Memory B cell (primary cell): ENCODE data around the gene ZNF608.

Experiments
- ATAC-seq: fragments of 150-1000 bp; cut with Tn5 transposase; 2 replicates; pipeline ENCODE4 v1.10.0; 2021; ENCODE audit warnings: low read depth, mild to moderate bottlenecking, moderate library complexity
- DNase-seq, 2 donors: peaks; one replicate each; pipeline ENCODE4 v3.0.0; 2022; ENCODE audit warnings: low spot score in 2 of 2
- H3K27ac Mint-ChIP-seq: one replicate; pipeline ENCODE4 v1.8.0; 2022; ENCODE audit warnings: mild to moderate bottlenecking, moderate library complexity, mixed read lengths
- H3K27me3 Mint-ChIP-seq: one replicate; pipeline ENCODE4 v1.8.0; 2022; ENCODE audit warnings: mixed read lengths
- H3K36me3 Mint-ChIP-seq: one replicate; pipeline ENCODE4 v1.8.0; 2022; ENCODE audit warnings: mild to moderate bottlenecking, mixed read lengths
- H3K4me1 Mint-ChIP-seq: one replicate; pipeline ENCODE4 v1.8.0; 2022; ENCODE audit warnings: mixed read lengths
- H3K4me3 Mint-ChIP-seq: one replicate; pipeline ENCODE4 v1.8.0; 2022; ENCODE audit warnings: mild to moderate bottlenecking, moderate library complexity, mixed read lengths
- H3K9me3 Mint-ChIP-seq: one replicate; pipeline ENCODE4 v1.8.0; 2022; ENCODE audit warnings: mixed read lengths

ZNF608 gene

DNA sequence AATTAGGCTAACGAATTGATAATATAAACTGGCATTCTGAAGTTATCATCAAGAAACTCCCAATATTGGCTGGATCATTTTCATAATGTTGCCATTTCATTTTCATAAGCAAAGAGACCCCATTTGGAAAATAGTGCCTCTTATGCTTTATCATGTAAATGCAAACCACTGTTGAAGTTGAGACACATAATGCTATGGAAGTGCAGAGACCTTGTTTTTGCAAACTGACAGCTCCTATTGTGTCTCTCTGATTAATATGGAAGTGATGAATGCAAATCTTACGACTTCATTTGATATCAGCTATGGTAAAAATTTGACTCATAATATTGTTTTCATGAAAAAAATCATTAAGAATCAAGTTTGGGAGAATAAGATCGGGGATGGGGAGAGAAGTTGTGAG is 25.3 kb upstream of the ZNF608 start:
- Mint-ChIP-seq H3K4me1 (no peaks in the 10 kb centered on the region), H3K36me3 (no peaks in the 10 kb centered on the region), H3K27me3 (no peaks in the 10 kb centered on the region), H3K27ac (no peak overlapping the region), H3K4me3 (no peak overlapping the region), H3K9me3 (no peaks in the 10 kb centered on the region)
- DNase-seq: no peak
- ATAC-seq: no peak

DNA sequence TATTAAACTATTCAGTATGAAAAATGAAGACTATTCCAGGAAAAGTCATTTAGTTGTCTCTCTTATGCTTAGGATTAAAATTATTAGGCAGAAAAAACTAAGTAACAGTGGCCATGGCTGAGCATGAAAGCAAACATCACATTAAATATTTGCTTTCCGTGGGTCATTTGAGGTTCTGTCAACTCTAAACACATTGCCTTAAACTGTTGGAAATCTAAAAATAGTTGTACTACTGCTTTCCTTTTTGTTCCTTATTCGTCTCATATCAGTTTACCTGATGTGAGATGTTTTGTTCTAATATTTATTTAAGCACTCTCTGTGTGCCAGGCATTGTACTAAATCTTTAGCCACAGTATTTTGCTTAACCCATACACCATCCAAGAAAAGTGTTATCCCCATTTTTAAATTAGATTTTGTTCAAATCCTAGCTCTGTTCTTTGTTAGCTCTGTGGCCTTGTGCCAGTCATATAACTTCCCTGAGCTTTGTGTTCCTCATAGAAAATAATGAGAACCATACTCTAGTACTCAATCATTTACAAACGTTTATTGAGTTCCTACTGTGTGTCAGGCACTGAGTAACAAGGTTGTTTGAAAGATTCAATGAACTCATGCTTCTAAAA is 18.7 kb upstream of the ZNF608 start:
- no peaks in the 10 kb centered on the region for H3K36me3 Mint-ChIP-seq
- no peaks in the 10 kb centered on the region for H3K27me3 Mint-ChIP-seq
- DNase-seq (no peak), ATAC-seq (no peak)
- no peak overlapping the region for H3K27ac Mint-ChIP-seq
- no peak overlapping the region for H3K4me3 Mint-ChIP-seq
- no peaks in the 10 kb centered on the region for H3K4me1 Mint-ChIP-seq
- no peaks in the 10 kb centered on the region for H3K9me3 Mint-ChIP-seq

DNA sequence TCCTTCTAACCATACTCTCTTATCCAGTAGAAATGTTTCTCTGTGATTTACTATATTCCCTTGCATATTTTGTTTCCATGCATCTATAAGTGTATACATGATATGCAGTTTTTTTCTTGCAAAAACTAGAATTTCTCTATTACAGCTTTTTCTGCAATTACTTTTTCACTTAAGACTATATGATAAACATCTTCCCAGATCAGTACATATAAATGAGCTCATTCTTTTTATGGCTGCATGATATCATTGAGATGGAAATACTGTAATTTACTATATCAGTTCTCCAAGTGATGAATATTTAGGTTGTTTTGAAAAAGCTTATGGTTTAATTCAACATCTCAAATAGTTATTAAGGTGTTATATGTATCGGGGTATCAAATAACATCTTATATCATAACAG is 18.1 kb upstream of the ZNF608 start:
- Mint-ChIP-seq H3K9me3 (no peaks in the 10 kb centered on the region), H3K4me3 (no peak overlapping the region), H3K4me1 (no peaks in the 10 kb centered on the region), H3K27ac (no peak overlapping the region), H3K27me3 (no peaks in the 10 kb centered on the region), H3K36me3 (no peaks in the 10 kb centered on the region)
- ATAC-seq (no peak), DNase-seq (no peak)

DNA sequence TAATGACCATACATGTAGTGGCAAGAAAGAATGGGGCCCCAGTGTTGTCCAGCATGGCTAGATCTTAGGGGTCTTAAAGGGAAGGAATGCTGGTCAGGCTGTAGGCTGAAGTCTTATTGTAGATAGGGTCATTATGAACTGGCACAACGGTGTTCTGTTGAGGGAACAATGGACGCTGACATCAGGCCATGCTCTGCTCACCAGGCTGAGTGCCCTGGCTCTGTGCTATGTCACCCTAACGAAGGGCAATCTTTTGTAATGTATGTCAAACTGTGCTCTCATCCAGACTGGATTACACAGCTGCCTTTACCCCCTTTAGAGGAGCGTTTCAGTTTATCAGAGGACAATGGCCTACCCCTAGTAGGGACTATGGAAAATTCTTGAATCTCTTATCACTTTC is 14.6 kb upstream of the ZNF608 start:
- DNase-seq (no peak), ATAC-seq (no peak)
- Mint-ChIP-seq H3K27me3 (no peaks in the 10 kb centered on the region), H3K9me3 (no peaks in the 10 kb centered on the region), H3K36me3 (no peaks in the 10 kb centered on the region), H3K4me3 (no peak overlapping the region), H3K27ac (no peak overlapping the region), H3K4me1 (no peaks in the 10 kb centered on the region)

DNA sequence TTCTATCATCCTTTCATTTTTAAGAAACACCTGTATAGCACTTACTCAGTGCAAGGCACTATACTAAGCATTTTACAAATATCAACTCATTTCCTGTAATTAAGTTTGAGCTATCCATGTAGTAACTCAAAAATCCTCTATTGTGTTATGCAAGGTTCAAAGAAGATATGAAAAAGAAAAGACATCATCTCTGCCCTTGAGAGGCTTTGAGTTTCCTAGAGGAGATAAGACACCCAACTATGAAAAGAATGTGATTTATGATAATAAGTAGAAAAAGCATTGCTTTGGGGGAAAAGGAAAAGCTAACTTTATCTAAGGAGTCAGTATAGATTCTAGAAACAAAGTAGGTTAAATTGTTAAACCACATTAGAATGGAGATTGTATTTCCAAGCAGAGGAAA is 14.2 kb upstream of the ZNF608 start:
- no peak for DNase-seq
- ATAC-seq: no peak
- H3K4me1 Mint-ChIP-seq: peaks cover 1% of the 10 kb centered on the region
- no peaks in the 10 kb centered on the region for H3K9me3 Mint-ChIP-seq
- no peaks in the 10 kb centered on the region for H3K27me3 Mint-ChIP-seq
- no peak overlapping the region for H3K4me3 Mint-ChIP-seq
- H3K36me3 Mint-ChIP-seq: no peaks in the 10 kb centered on the region
- no peak overlapping the region for H3K27ac Mint-ChIP-seq

DNA sequence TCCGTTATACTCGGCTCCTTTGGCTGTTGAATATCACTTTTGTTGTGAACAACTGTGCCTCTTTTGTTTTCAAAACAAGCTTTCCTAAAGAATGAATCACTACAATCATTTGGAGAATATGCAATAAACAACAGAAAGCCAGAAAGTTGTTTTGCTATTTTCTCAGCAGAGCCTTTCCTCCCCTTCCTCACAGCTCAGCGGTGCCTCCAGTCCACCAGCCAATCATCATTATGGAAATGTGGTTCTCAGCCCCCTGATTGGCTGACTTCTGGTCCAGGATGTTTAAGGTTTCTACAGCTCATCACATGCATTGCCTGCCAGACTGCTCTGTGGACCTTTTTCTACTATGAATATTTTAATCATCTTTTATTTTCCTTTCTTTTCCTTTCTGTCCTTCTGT is 9.1 kb upstream of the ZNF608 start:
- no peak overlapping the region for H3K27ac Mint-ChIP-seq
- DNase-seq (no peak), ATAC-seq (no peak)
- H3K9me3 Mint-ChIP-seq: no peaks in the 10 kb centered on the region
- H3K27me3 Mint-ChIP-seq: no peaks in the 10 kb centered on the region
- H3K4me1 Mint-ChIP-seq: peaks cover 7% of the 10 kb centered on the region
- no peaks in the 10 kb centered on the region for H3K36me3 Mint-ChIP-seq
- H3K4me3 Mint-ChIP-seq: no peak overlapping the region

DNA sequence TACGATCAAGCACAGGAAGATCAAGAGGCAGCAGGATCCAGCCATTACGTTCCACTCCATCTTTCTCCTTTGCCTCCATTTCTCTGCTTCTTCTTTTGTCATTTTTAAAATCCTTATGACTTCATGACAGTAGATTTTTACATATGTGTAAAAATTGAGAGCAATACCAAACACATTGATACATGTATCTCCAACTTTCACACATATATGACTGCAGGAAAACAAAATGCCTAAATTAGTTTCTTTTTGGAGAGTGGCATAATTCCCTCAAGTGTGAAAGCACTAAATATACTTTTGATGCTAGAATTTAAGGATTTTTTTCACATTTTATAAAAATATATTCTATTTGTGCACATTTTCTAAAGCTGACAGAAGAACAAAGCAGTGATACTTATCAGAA is 8.6 kb upstream of the ZNF608 start:
- no peaks in the 10 kb centered on the region for H3K27me3 Mint-ChIP-seq
- H3K4me1 Mint-ChIP-seq: peaks cover 7% of the 10 kb centered on the region

DNA sequence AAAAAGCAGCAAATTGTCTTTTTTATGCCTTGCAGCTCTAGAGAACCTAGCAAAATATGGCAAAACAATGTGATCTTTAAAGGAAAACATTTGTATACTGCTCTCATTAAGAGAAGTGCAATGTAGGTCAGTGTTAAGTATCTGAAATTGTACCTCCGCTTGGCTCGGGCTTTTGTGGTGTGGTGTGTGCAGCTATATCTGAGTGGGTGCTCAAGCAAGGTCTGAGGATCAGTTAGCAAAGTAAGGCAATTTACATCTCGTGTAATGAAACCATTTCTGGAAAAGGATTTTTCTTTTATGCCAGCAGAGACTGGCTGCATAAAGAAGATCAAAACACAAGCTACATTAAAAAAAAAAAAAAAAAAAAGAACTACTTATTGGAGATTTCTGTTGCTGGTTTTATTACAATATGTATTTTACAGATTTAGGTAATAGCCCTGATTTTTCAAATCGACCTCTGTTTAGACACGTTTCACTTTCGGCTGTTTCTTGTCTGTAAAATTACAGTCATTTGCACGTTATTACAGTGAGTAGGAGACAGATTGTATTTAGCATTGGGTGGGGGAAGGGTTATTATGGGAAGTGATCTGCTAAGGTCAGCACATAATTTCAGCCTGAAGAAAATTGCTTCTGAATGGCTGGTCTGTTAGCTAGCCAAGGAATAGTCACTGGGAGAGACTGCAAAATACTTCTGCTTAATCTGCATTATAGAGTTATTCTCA is 7.9 kb upstream of the ZNF608 start:
- DNase-seq (no peak), ATAC-seq (no peak)
- Mint-ChIP-seq H3K4me1 (peaks cover 7% of the 10 kb centered on the region), H3K4me3 (peak overlapping the region; percentile 35), H3K27me3 (no peaks in the 10 kb centered on the region), H3K36me3 (no peaks in the 10 kb centered on the region), H3K9me3 (no peaks in the 10 kb centered on the region), H3K27ac (no peak overlapping the region)

More for the DNA sequence above, 8.6 kb upstream of the ZNF608 start:
- Mint-ChIP-seq H3K9me3 (no peaks in the 10 kb centered on the region), H3K27ac (no peak overlapping the region), H3K36me3 (no peaks in the 10 kb centered on the region), H3K4me3 (peak overlapping the region; percentile 53)
- ATAC-seq: no peak
- DNase-seq: no peak

DNA sequence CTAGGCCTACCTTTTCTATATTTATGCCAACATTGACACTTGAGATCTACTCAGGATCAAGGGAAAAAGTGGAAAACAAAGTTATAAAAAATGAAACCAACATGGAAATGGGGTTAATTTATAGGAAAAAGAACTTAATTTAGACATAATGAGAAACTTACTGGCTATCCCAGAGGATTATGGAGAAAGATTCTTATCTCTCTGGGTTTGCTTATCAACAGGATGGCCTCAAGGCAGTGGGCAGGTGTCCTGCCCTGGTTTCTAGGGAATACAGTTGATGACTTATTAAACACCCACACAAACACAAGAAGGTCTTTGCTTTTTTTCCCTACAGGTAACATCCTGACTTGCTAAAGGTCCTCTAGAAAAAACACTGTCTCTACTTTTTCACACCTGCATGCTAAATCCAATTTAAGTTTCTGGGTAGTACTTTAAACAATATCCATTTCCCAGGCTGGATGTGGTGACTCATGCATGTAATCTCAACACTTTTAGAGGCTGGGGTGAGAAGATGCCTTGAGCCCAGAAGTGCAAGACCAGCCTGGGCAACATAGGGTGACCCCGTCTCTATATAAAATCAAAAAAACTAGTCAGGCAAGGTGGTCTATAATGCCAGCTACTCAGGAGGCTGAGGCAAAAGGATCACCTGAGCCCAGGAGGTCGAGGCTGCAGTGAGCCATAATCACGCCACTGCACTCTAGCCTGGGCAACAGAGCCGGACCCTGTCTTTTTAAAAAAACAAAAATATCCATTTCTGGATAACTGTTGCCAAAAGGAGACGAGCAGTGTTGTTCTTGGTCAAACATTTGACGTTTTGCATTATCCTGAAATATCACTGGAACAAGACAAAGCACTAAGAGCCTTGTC is 6.6 kb upstream of the ZNF608 start:
- Mint-ChIP-seq H3K36me3 (no peaks in the 10 kb centered on the region), H3K4me1 (peaks cover 11% of the 10 kb centered on the region), H3K4me3 (no peak overlapping the region), H3K27me3 (no peaks in the 10 kb centered on the region), H3K9me3 (no peaks in the 10 kb centered on the region), H3K27ac (no peak overlapping the region)
- ATAC-seq (no peak), DNase-seq (no peak)

DNA sequence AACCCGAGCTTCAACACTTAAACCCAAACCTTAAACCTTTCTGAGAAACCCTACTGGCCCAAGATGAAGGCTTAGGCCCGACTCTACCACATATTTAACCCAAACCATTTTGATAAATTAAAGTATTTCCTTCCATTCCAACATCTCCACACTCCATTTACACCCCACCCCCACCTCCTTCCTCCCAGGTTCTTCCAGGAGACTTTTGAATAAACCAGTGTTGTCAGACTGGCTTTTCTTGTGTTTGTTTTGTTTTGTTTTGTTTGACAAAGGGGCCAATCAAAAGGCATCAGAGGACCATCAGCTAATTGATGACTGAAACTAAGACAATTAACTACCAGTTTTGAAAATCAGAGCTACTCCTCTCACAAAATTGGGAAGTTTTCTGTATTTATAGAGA is 4.6 kb upstream of the ZNF608 start:
- Mint-ChIP-seq H3K4me1 (peaks cover 19% of the 10 kb centered on the region), H3K27me3 (no peaks in the 10 kb centered on the region), H3K27ac (no peak overlapping the region), H3K9me3 (no peaks in the 10 kb centered on the region), H3K4me3 (no peak overlapping the region), H3K36me3 (no peaks in the 10 kb centered on the region)
- DNase-seq (no peak), ATAC-seq (no peak)

DNA sequence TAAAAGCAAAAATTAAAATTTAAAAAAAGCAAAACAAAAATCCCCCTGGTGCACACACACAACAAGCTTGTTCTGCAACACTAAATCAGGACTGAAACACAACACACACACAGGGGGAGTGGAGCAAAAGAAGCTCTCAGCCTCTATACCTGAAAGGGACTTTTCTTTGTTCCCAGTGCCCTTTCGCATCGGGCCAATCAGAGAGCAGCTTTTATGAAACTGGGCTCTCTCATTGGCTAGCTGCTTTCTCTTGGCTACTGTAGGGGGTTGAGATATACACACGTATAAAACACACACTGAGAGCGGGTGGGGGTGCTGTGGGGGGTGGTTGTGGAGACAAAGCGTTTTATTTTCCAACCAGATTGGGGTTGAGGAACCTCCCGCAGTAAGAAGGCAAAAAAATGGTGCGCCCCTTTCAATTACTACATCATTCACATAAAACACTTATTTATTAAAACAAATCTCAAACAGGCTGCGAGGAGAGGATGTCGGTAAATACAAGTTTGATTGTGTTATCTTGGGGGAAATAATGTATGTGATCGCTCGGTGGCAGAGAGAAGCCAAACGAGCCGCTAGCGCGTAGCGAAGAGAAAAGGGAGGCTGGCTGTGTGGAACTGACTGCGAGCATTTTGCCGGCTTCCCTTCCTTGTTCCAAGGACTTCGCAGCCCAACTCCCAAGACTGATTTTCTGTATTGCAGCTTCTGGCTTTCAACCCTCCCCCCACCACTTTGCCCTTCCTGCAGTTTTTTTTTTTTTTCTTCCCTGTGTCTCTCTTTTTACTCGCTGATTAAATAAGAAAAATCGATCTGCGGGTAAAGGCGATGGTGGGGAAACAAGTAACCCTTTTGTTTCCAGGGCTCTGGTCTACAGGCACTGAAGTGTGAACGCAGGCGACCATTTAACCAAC is 2.5 kb upstream of the ZNF608 start:
- DNase-seq (peak; percentile 51 to 73), ATAC-seq (peak; percentile 70)
- Mint-ChIP-seq H3K9me3 (no peaks in the 10 kb centered on the region), H3K27ac (no peak overlapping the region), H3K27me3 (no peaks in the 10 kb centered on the region), H3K4me1 (peaks cover 17% of the 10 kb centered on the region), H3K36me3 (no peaks in the 10 kb centered on the region), H3K4me3 (no peak overlapping the region)

DNA sequence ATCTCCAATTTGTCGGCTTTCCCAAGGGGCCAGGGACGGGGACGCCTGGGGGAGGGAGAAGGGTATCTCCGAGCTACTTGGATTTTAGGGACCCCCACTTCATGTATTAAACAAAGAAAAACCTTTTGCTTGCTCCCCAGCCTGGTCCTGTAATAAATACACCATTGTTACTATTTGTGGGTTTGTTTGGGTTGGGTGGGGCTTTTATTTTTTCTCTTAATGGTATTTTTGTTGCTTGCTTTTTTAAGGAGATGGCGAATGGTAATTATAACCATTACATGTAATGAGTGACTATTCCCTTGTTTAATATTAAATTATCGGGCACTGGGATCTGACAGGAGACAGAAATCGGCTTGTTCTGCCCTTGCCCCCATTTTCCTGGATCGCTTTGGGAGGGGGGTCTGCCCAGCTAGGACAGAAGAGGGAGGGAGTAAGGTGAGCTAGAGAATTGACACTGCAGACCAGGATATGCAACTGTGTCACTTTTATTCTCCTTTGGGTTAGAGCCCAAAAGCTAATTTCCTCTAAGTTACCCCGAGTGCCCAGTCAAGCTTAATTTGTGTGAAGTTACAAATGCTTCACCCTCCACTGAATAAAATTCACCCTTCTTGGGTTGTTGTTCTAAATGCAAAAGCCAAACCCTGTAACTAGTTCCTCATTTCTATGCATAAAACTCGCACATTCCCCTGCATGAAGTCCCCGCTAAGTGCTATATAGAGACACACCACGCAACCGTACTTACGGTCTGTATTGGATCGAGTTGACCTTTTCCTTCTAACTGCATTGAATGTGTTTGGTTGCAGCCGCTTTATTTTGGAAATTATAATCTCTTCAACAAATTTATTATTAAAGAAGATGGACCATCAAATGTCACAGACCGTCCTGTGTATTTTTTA is 1.6 kb upstream of the ZNF608 start:
- ATAC-seq: peak; percentile 71
- Mint-ChIP-seq H3K4me3 (no peak overlapping the region), H3K27ac (no peak overlapping the region), H3K9me3 (no peaks in the 10 kb centered on the region), H3K4me1 (peaks cover 17% of the 10 kb centered on the region), H3K36me3 (no peaks in the 10 kb centered on the region), H3K27me3 (no peaks in the 10 kb centered on the region)
- DNase-seq: peak; percentile 44 to 73
